NOMO-1 (cell line): ENCODE data around the gene IHH.

ENCODE experiments used
- DNase-seq, 2 experiments: peaks; one replicate each; lab custom pipeline; 2025; ENCODE audit not compliant: unreplicated experiment in 2 of 2; lab: John Stamatoyannopoulos, UW

Gene IHH

DNA sequence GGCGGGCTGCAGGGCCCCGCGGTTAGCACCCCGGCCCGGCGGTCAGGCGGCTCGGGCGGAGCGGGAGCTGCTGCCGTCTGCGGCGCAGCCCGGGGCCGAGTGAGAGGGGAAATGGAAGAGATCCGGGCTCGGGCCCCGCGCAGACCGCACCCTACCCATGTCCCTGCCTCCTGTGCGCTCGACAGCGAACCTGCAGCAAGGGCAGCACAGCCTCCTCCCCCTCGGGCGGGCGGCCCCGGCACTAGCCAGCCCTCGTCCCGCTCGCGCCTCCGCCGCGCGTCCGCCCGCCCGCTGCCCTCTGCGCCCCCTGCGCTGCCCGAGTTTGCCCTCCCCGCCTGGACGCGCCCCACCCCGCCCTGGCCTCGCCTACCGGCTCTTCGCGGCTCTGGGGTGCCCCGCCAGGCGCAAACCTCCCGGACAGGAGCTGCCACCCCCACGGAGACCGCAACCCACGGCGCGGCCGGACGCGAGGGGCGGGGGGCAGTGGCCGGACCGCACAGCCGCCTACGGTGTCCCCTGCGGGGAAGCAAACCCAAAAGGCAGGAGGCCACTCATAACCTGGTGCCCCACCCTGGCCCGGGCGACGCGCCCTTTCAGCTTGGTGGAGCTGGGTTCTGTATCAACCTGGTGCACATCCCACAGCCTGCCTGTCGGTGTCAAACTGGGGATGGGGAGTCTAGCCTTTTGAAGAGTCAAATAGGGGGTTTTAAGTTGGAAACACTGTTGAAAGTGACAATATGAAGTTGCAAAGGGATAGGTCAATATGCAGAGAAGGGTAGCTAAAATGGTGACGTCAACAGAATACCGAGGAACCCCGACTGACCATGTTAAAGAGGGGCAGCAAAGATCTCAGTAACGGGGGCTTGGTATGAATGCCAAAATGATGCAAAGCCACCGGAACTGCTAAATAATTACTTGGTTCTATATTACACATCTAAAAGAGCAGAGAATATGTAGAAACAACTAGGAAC, at the start of gene IHH:
IHH (minus strand) TSS at position 101 of the 971 bp plus-strand sequence. CDS start 454 bp downstream, outside the sequence.
- peak; percentile 25 to 31 for DNase-seq

DNA sequence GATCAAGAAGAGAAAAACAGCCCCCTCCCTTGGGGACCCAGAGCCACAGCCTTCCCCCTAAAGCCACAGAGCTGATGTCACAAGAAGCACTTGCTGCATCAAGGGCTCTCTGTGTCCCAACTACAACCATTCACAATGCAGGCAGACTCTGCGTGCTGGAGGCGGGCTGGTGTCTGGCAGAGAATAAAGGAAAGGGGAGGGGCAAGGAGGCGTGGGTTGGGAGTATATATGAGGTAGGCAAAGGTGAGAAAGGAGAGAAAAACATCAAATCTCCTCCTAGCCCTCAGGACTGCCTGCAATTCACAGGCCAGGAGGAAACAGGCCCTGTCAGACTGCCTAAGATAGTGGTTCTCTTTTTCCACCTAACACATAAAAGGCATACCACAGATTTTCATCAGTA, 48.8 kb upstream of the IHH start:
- peak; percentile 80 to 84 for DNase-seq

- no peak for DNase-seq
These were observed 47.0 kb upstream of the IHH start for GRCh38 chr2:219107758-219108157.

DNA sequence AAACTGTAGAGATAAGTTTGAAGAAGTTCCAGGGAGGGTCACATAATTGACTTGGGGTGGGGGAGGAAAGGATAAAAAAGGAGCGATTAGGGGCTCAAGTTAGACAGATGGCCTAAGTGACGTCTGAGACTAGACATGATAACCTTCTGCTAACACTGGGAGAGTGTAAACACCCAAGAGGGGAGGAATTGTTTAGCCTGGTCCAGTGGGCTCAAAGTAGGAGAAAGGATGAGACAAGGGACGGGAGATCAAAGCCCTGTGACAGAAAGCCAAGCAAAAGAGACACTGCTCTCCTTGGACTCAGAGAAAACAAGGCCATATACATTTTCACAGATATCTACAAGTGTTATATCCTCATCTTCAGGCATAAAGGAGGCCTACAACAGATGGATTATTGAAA, 45.5 kb upstream of the IHH start:
- no peak for DNase-seq

DNA sequence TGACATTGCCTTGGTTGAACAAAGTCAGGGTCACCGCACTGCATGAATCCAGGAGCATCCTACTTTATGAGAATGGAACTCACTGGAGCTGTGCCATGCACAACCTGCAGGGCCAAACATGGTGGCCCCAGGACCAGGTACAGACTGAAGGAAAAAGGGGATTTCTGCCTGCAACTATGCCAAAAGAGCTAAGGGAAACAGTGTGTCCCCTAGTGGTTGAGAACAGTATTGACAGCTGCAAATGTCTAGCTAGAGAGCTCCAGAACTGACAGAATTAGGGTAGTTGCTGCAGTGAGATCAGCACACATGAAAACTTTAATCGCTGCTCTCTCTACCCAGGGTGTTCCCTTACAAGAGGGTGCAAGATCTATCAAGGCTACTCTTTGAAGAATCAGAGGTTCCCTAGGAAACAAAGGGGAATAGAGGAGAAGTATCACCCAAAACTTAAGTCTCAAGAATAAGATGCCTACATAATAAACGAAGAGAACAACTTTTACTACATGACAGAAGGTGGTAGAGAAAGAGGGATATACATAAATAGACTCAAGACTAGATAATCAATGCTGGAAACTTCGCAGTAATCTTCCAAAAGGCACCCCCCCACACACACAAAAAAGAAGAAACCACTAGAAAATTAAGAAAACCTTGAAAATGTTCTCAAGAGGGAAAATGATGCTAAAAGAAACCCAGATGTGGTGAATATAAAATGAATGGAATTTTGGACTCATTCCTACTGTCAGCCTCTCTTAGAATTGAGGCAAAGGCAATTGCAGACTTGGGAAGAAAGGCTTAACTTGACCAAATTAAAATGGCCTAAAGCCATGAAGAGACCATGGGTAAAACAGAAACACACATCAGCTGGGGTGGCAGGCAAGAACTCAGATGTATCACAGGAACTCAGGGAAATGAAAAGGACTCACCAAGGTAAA, 43.6 kb upstream of the IHH start:
- peak in 1 of 2 experiments; percentile 56 for DNase-seq

DNA sequence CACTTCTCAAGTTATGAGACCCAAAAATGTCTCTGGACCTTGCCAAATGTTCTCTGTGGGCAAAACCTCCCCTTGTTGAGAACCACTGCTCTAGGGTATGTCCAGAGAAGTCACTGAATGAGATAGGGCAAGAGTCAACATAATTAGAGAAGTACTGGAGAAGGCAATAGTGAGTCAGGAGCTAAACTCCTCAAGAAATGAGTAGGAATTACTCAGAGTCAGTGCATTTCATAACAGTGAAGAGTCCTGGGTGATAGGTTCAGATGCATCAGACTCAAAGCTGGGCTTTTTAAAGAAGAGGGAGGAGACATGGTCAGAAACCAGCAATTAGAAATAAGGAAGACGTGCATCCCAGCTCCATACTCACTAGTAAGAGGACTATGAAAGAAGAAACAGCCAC, 38.6 kb upstream of the IHH start:
- no peak for DNase-seq

DNA sequence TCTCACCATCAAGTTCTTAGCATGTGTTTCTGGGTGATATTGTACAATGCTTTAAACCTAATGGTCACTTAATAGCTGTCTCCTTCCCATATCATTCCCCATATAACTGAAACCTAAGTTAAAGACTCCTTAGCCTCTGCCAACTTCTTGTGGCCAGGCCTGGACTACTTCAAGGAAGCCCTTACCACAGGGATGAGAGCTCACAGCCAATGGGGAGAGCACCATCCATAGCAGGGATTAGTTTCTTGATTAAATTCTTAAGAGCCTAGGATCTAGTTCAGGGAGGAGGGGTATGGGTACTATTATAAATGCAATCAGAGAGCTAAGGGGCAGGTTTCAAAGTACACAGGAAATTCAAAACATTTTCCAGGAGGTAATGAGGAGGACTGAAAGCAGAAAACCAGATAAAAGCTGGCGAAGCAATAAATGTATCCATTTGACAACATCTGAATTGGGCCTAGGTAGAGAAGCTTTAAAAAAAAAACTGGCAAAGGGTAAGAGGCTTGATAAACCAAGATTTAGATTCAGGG, 34.8 kb upstream of the IHH start:
- no peak for DNase-seq

GRCh38 chr2:219094171-219094570, 33.5 kb upstream of the IHH start:
- DNase-seq: no peak

- no peak for DNase-seq
These were observed 29.9 kb upstream of the IHH start for GRCh38 chr2:219090436-219091299.

DNA sequence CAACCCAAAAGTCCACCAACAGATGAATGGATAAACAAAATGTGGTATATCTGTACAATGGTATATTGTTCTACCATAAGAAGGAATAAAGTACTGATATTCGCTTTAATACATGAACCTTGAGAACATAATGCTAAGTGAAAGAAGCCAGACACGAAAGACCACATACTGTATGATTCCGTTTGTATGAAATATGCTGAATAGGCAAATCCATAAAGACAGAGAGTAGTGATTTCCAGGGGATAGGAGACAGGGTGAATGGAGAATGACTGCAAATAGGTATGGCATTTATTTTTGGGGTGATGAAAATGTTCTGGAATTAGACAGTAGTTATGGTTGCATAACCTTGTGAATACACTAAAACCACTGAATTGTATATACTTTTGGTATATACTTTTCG, 28.6 kb upstream of the IHH start:
- no peak for DNase-seq

DNA sequence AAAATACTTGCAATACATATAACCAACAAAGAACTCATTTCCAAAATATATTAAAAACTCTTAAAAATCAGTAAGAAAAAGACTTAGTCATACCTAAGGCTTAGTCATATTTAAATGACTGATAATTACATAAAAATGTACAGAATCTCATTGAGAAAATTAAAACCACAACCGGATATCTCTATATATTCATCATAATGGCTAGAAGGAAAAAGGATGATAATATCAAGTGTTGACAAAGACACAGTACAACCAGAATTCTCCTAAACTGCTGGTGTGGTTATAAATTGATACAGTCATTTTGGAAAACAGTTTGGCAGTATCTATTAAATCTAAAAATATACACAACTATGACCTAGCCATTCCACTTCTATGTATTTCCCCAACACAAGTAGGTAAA, 27.1 kb upstream of the IHH start:
- DNase-seq: no peak

DNA sequence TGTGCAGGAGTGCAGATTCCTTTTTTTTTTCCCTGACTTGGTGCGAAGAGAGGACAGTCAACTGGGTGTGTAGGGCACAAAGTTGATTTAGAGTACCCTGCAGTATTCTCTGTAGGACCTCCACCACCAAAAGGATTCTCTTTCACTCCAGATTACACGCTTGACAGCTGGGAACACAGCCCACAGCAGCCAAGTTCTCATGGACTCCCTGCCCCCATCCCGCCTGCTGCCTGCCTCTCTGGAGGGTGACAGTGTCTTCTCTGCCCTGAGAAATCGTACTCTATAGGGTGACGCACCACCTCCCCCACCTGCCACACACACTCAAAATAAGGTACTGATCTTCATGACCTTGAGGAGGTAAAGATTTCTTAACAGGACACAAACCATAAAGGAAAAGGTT, 26.6 kb upstream of the IHH start:
- no peak for DNase-seq

DNA sequence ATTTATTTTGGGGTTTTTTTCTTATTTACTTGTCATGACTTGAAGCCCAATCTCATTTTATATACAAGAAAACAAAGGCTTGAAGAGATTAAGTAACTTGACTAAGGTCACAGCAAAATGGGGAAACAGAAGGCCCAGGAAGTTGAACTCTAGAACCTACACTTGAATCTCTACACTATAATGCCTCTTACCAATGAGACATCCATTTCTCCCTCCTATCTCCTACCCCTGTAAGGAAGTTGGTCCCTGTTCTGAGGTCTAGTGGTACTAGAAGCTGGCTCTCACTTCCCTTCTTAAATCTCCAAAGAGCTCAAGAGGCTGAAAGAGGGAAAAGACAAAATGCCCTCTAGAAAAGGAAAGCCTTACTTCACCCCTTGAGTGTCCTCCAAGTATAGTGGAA, 25.5 kb upstream of the IHH start:
- peak; percentile 30 to 49 for DNase-seq

GRCh38 chr2:219084791-219085190, 24.1 kb upstream of the IHH start:
- no peak for DNase-seq

- no peak for DNase-seq
These were observed 21.7 kb upstream of the IHH start for GRCh38 chr2:219082332-219082958.

DNA sequence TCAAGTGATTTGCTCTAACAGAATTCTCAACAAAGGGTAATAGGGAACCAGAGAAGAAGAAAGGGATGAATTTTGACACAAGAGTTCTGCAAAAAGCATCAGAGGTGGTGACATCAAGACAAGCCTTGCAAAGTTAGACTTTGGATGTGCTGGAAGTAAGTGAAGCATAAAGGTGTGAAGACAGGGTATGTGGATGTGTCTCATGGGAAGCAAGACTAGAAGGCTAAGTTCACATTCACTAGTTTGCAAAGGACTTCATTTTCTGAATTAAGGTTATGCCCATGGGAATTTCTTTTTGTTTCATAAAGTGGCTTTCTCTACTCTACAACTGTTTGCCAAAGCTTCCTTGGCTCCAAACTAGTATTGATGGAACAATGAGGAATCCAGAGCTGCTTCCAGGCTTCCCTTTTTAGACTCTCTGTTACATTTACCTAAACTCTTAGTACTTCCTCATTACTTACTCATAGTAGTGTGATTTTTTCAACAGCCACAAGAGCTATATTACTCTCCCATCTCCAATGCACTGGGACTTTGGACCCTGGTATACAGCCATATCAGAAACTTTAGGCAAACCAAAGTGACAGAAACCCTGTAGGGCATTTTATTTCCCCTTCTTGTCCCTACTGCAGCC, 21.1 kb upstream of the IHH start:
- DNase-seq: peak in 1 of 2 experiments; percentile 53

GRCh38 chr2:219081096-219081495, 20.4 kb upstream of the IHH start:
- no peak for DNase-seq

GRCh38 chr2:219079417-219079816, 18.7 kb upstream of the IHH start:
- no peak for DNase-seq

GRCh38 chr2:219078951-219079350, 18.2 kb upstream of the IHH start:
- DNase-seq: no peak
